ENCODE measurements around the gene CLDN2. TPM values are rescaled to one million over a fixed set of nuclear protein-coding genes. Genes with fewer than 3 reads are reported as not detected.

Gene CLDN2
- total RNA-seq, 1 donor from 2014 or later, result not detected

- Histone ChIP-seq H3K9me3 (replicated peaks) (no peaks in the 10 kb centered on the region), H3K27me3 (ENCODE audit: low read depth) (no peaks in the 10 kb centered on the region), H3K4me3 (no peak overlapping the region), H3K36me3 (no peaks in the 10 kb centered on the region), H3K4me1 (no peaks in the 10 kb centered on the region), H3K27ac (replicated peaks) (no peak overlapping the region)
- TF ChIP-seq CTCF (IDR thresholded peaks at IDR 0.05; ENCODE audit: borderline replicate concordance), result peak; percentile 78
- no peak for DNase-seq
- intact Hi-C loops (cut with micrococcal nuclease), result loop anchor here (10.0 kb wide), 1 partner anchor 60 kb away; no protein-coding TSS in a partner anchor
Observed at GRCh38 chrX:106894392-106894909, 25.8 kb upstream of the CLDN2 start.

GRCh38 chrX:106894978-106895452 lies 25.2 kb upstream of the CLDN2 start:
- no peaks in the 10 kb centered on the region for H3K36me3 ChIP-seq
- no peak overlapping the region for H3K4me3 ChIP-seq
- no peaks in the 10 kb centered on the region for H3K4me1 ChIP-seq
- intact Hi-C loops (cut with micrococcal nuclease), result loop anchor here (10.0 kb wide), 1 partner anchor 60 kb away; no protein-coding TSS in a partner anchor
- no peak for TF ChIP-seq CTCF (IDR thresholded peaks at IDR 0.05; ENCODE audit: borderline replicate concordance)
- no peaks in the 10 kb centered on the region for H3K27me3 ChIP-seq (ENCODE audit: low read depth)
- no peak for DNase-seq
- H3K27ac ChIP-seq (replicated peaks), result no peak overlapping the region
- no peaks in the 10 kb centered on the region for H3K9me3 ChIP-seq (replicated peaks)

DNA sequence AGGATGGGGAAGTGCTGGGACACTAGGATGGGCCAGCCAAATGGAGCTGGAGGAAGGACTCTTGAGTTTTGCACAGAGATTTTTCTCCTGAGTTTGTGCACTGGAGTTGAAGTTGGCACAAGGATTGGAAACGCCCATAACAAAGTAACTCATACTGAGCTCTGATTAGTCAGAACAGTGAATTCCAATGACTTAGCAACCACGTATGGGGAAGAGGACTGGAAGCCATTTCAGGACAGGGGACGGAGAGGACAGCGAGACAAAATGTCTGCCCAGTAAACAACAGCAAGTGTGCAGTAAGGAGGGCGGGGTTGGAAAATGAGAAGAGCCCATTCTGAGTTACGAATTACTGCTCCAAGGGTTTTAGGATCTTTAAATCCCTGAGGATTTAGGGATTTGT lies 22.9 kb upstream of the CLDN2 start:
- Histone ChIP-seq H3K27ac (replicated peaks) (no peak overlapping the region), H3K4me1 (no peaks in the 10 kb centered on the region), H3K4me3 (no peak overlapping the region), H3K27me3 (ENCODE audit: low read depth) (no peaks in the 10 kb centered on the region), H3K9me3 (replicated peaks) (no peaks in the 10 kb centered on the region), H3K36me3 (no peaks in the 10 kb centered on the region)
- no peak for DNase-seq
- TF ChIP-seq CTCF (IDR thresholded peaks at IDR 0.05; ENCODE audit: borderline replicate concordance), result no peak
- intact Hi-C loops (cut with micrococcal nuclease), result loop anchor here (10.0 kb wide), 1 partner anchor 58 kb away; no protein-coding TSS in a partner anchor

GRCh38 chrX:106898462-106898861 lies 21.7 kb upstream of the CLDN2 start:
- intact Hi-C loops (cut with micrococcal nuclease), result loop anchor here (10.0 kb wide), 1 partner anchor 56 kb away; no protein-coding TSS in a partner anchor
- no peak for DNase-seq

GRCh38 chrX:106899276-106899675 lies 20.9 kb upstream of the CLDN2 start:
- H3K27ac ChIP-seq (replicated peaks), result no peak overlapping the region
- H3K27me3 ChIP-seq (ENCODE audit: low read depth), result no peaks in the 10 kb centered on the region
- no peaks in the 10 kb centered on the region for H3K9me3 ChIP-seq (replicated peaks)
- intact Hi-C loops (cut with micrococcal nuclease), result loop anchor here (10.0 kb wide), 1 partner anchor 56 kb away; no protein-coding TSS in a partner anchor
- no peak overlapping the region for H3K4me3 ChIP-seq
- no peaks in the 10 kb centered on the region for H3K36me3 ChIP-seq
- H3K4me1 ChIP-seq, result no peaks in the 10 kb centered on the region
- no peak for TF ChIP-seq CTCF (IDR thresholded peaks at IDR 0.05; ENCODE audit: borderline replicate concordance)
- no peak for DNase-seq

More at GRCh38 chrX:106898462-106898861, 21.7 kb upstream of the CLDN2 start:
- H3K4me1 ChIP-seq, result no peaks in the 10 kb centered on the region
- TF ChIP-seq CTCF (IDR thresholded peaks at IDR 0.05; ENCODE audit: borderline replicate concordance), result peak; percentile 45
- no peak overlapping the region for H3K4me3 ChIP-seq
- no peaks in the 10 kb centered on the region for H3K9me3 ChIP-seq (replicated peaks)
- no peaks in the 10 kb centered on the region for H3K27me3 ChIP-seq (ENCODE audit: low read depth)
- no peaks in the 10 kb centered on the region for H3K36me3 ChIP-seq
- H3K27ac ChIP-seq (replicated peaks), result no peak overlapping the region

All from left ventricle myocardium inferior (tissue), 1 donor.